Transverse colon (tissue), 4 donors: ENCODE data around the gene ACO1. TPM values are rescaled to one million over a fixed set of nuclear protein-coding genes. Genes with fewer than 3 reads are reported as not detected.

Source experiments
- DNase-seq: peaks from one replicate; pipeline ENCODE4 v3.0.0-alpha.2; 2019
- H3K27ac ChIP-seq, 4 donors: fragments of 200-600 bp; sonication (generic); 2 replicates each; pipeline ENCODE4 v1.5.1; 2016 to 2018; ENCODE audit warnings: inconsistent platforms in 4 of 4
- H3K27me3 ChIP-seq: fragments of 200-600 bp; sonication (generic); 2 replicates; pipeline ENCODE4 v1.5.1; 2017; ENCODE audit warnings: inconsistent platforms
- H3K36me3 ChIP-seq, 4 donors: fragments of 200-600 bp; sonication (generic); 2 replicates each; pipeline ENCODE4 v1.5.1; 2017 to 2019; ENCODE audit warnings: inconsistent platforms in 4 of 4
- H3K4me1 ChIP-seq, 4 donors: fragments of 200-600 bp; sonication (generic); 2 replicates each; pipeline ENCODE4 v1.5.1; 2017 to 2020; ENCODE audit warnings: inconsistent platforms in 4 of 4
- H3K4me3 ChIP-seq, 4 donors: fragments of 200-600 bp; sonication (generic); 1 replicate in 1 of 4; 2 replicates in 3 of 4; pipeline versions ENCODE4 v1.5.1 to v1.6.1; 2017 to 2019; ENCODE audit warnings: inconsistent platforms in 4 of 4
- H3K9me3 ChIP-seq, 2 donors: fragments of 200-600 bp; sonication (generic); 2 replicates each; pipeline ENCODE4 v1.5.1; 2017 to 2019; ENCODE audit warnings: inconsistent platforms in 2 of 2
- CTCF ChIP-seq, 5 experiments: fragments of 200-600 bp in 3 of 5; fragments of 450-650 bp in 2 of 5; sonication (generic) in 3 of 5; IDR thresholded peaks; 1 replicate in 2 of 5; 2 replicates in 3 of 5; pipeline ENCODE4 v1.5.1; 2016 to 2017; ENCODE audit warnings: antibody characterized with exemption in 5 of 5, inconsistent platforms in 3 of 5, mild to moderate bottlenecking in 2 of 5, moderate library complexity in 1 of 5
- EP300 ChIP-seq: sonication (generic); formaldehyde crosslinking; IDR thresholded peaks from one replicate; pipeline ENCODE4 v1.6.1; 2017; ENCODE audit warnings: antibody characterized with exemption, low read depth
- POLR2A ChIP-seq: fragments of 450-650 bp; IDR thresholded peaks from one replicate; pipeline ENCODE4 v1.6.1; 2016; ENCODE audit warnings: antibody characterized with exemption, mild to moderate bottlenecking, moderate library complexity
- POLR2AphosphoS5 ChIP-seq, 3 donors: sonication (generic); formaldehyde crosslinking; IDR thresholded peaks; one replicate each; pipeline ENCODE4 v1.6.1; 2016; ENCODE audit warnings: antibody characterized with exemption in 3 of 3
- WGBS, 2 donors: methylation state at CpG; one replicate each; pipeline ENCODE4 v1.1.5; 2018; ENCODE audit warnings: low coverage in 1 of 2; 5-methylcytosine and 5-hydroxymethylcytosine counted together
- in situ Hi-C, 4 donors: fragments of 200-750 bp; cut with MboI; loops; one replicate each; pipeline versions ENCODE4 v1.15.0 to v1.15.1; 2017; ENCODE audit warnings: low sequenced_read_pairs in 3 of 4, low pct_ligation_motif_present in 1 of 4, low pct_unique_long_range_greater_than_20kb in 1 of 4
- intact Hi-C: fragments of 100-400 bp; cut with DNase I; formaldehyde crosslinking; loops from one replicate; pipeline ENCODE4 v1.15.1; 2023; ENCODE audit warnings: low total_unique reads
- total RNA-seq, 4 donors: library from RNA; depleted of rRNA; stranded (reverse); fragments of >200 nt; gene quantifications; one replicate each; pipeline ENCODE4 v1.1.0, GENCODE V29; 2016

ACO1 gene
- total RNA-seq, 4 donors from 2014 or later: 10.1 to 34.5 (median 27.3) TPM

DNA sequence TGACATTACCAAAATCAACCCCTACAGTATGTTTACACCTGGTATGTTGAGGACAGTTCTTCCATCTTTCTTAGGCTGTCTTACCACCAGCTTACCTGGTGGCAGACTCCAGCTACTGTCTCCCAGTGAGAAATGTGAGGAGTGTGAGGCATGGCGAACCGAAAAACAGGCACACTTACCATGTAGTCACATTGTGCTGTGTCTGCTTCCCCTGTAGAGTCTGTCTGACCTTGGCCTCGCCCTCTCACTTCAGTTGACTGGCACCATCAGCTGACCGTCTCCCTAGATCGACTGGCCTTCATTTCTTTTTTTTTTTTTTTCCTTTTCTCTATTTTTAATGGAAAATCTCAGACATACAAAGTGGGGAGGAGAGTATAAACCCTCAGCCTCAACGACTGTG lies 4.9 kb downstream of the ACO1 start:
- 86 to 94% methylated on average over 5 to 6 of the region's 6 CpGs for WGBS, 2 donors
- Histone ChIP-seq H3K4me1 (peaks cover 0 to 16% (median 6%) of the 10 kb centered on the region in 4 donors), H3K27me3 (no peaks in the 10 kb centered on the region), H3K27ac (no peak overlapping the region), H3K36me3 (no peaks in the 10 kb centered on the region), H3K9me3 (no peaks in the 10 kb centered on the region), H3K4me3 (no peak overlapping the region)
- intact Hi-C loops: no loop called here
- no peak for TF ChIP-seq POLR2AphosphoS5 (IDR thresholded peaks at IDR 0.05)
- TF ChIP-seq EP300: no peak
- TF ChIP-seq POLR2A: no peak
- TF ChIP-seq CTCF (IDR thresholded peaks at IDR 0.05): no peak
- DNase-seq: no peak
- in situ Hi-C loops: loop anchor here in 2 of 4 donors (10.0 to 25.0 kb wide), 3 partner anchors 185 to 598 kb away; partner anchors contain the start of gene NDUFB6 (in 1 of the 2)

GRCh38 chr9:32393911-32394310 lies 9.5 kb downstream of the ACO1 start:
- DNase-seq: no peak
- H3K36me3 ChIP-seq: no peaks in the 10 kb centered on the region
- in situ Hi-C loops (loop anchor here in 2 of 4 donors (25.0 kb wide), 2 partner anchors 568 to 593 kb away; no protein-coding TSS in a partner anchor), intact Hi-C loops (no loop called here)
- no peaks in the 10 kb centered on the region for H3K27me3 ChIP-seq
- H3K9me3 ChIP-seq: no peaks in the 10 kb centered on the region
- WGBS, 2 donors: 96 to 100% methylated on average over 1 to 2 of the region's 2 CpGs
- H3K4me3 ChIP-seq: no peak overlapping the region
- H3K27ac ChIP-seq: no peak overlapping the region
- no peak for TF ChIP-seq POLR2A
- TF ChIP-seq EP300: no peak
- no peak for TF ChIP-seq CTCF (IDR thresholded peaks at IDR 0.05)
- no peak for TF ChIP-seq POLR2AphosphoS5 (IDR thresholded peaks at IDR 0.05)
- peaks cover 0 to 6% (median 0%) of the 10 kb centered on the region in 4 donors for H3K4me1 ChIP-seq

DNA sequence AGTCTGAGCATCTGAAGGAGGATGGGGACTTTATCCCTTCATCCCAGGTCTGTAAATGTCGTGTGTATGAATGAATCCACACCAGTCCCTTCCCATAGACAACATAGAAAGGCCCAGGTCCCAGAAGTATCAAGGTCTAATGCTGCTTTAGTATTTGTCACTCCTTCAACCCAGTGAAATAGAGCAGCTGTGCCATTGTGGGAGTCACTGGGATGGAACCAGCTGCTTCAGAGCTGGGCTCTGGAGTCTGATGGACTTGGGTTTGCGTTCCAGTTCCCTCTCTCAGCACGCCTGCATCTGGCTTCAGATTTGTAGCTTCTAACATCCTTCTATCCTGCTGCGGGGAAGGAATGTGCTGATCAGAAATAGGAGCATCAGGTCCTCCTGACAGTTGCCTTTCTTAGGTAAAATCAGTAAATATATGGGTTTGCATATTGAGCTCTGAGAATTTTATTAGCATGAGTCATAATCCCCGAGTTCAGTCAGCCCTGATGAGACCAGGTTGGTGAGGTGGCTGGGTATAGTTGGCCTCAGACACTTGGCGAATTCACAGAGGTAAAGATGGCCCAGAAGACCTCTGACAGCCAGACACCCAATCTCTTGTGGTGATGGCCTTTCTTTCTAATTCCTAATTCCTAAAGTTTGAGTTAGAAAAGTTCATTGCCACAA lies 10.1 kb downstream of the ACO1 start:
- Histone ChIP-seq H3K4me3 (no peak overlapping the region), H3K27ac (no peak overlapping the region), H3K9me3 (no peaks in the 10 kb centered on the region), H3K4me1 (peaks cover 0 to 6% (median 0%) of the 10 kb centered on the region in 4 donors), H3K36me3 (no peaks in the 10 kb centered on the region), H3K27me3 (no peaks in the 10 kb centered on the region)
- in situ Hi-C loops (loop anchor here in 2 of 4 donors (25.0 kb wide), 2 partner anchors 568 to 593 kb away; no protein-coding TSS in a partner anchor), intact Hi-C loops (no loop called here)
- no peak for TF ChIP-seq EP300
- no peak for TF ChIP-seq POLR2A
- DNase-seq: no peak
- WGBS, 2 donors: 88% methylated on average over 6 of the region's 6 CpGs; no CpG with 5 or more reads in 1 of the 2 donors

DNA sequence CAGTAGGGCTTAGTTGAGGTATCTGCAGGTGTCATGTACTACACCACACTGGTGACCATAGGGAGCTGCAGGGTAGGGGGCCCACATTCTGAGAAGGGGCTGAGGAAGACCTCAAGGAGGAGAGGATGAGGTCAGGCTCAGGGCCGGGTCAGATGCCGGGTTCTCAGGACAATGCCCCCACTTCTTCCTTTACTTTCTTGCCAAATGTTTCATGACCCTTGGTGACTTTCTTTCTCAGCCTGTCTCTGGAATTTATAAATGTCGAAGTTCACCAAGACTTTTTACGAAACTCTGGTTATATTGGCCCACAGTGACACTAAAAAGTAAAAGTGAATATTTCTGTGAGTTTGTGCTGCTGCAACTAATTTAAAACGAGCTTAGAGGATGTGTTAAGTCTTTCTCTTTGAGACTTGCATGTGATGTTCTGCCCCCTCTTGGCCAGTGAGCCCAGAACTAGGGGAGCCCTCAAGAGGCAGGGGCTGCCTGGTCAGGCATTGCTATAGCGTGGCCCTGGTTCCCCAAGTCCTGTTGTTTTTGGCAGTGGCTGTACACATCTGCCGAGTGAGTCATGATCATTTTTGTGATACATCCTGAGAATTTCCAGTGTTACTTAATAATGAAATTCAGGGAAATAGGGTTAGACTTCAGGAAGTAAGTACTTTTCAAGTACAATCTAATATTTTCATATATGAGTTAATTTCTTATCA lies 11.2 kb downstream of the ACO1 start:
- Histone ChIP-seq H3K27ac (peak overlapping the region in 1 of 4 donors; percentile 17), H3K9me3 (no peaks in the 10 kb centered on the region), H3K4me3 (no peak overlapping the region), H3K4me1 (peaks cover 0 to 6% (median 0%) of the 10 kb centered on the region in 4 donors), H3K36me3 (no peaks in the 10 kb centered on the region), H3K27me3 (no peaks in the 10 kb centered on the region)
- intact Hi-C loops (no loop called here), in situ Hi-C loops (loop anchor here in 2 of 4 donors (25.0 kb wide), 2 partner anchors 567 to 592 kb away; no protein-coding TSS in a partner anchor)
- no peak for TF ChIP-seq POLR2AphosphoS5 (IDR thresholded peaks at IDR 0.05)
- no peak for TF ChIP-seq POLR2A
- TF ChIP-seq EP300: no peak
- TF ChIP-seq CTCF (IDR thresholded peaks at IDR 0.05): no peak
- WGBS, 2 donors: 65 to 75% methylated on average over 5 to 7 of the region's 7 CpGs
- no peak for DNase-seq
